Naive B cell (primary cell): ENCODE results near the gene SLC25A42. TPM values are rescaled to one million over a fixed set of nuclear protein-coding genes. Genes with fewer than 3 reads are reported as not detected.
"Not testable (repeated sequence)": the region's sequence is repeated elsewhere in the genome, so short reads cannot be mapped to it uniquely, and the experiment has no call there.

ENCODE experiments used
- ATAC-seq, 2 donors: fragments of 150-1000 bp; cut with Tn5 transposase; 2 replicates each; pipeline ENCODE4 v1.10.0; 2021; ENCODE audit warnings: low read depth in 2 of 2, mild to moderate bottlenecking in 2 of 2, moderate library complexity in 2 of 2
- DNase-seq: peaks from one replicate; pipeline ENCODE4 v3.0.0; 2022
- H3K27ac Mint-ChIP-seq, 6 donors: one replicate each; pipeline ENCODE4 v1.8.0; 2020 to 2022; ENCODE audit warnings: mild to moderate bottlenecking in 6 of 6, mixed read lengths in 6 of 6, moderate library complexity in 5 of 6, inconsistent platforms in 2 of 6
- H3K27me3 Mint-ChIP-seq, 3 donors: one replicate each; pipeline ENCODE4 v1.8.0; 2021 to 2022; ENCODE audit warnings: mixed read lengths in 3 of 3, mild to moderate bottlenecking in 1 of 3
- H3K36me3 Mint-ChIP-seq, 2 donors: one replicate each; pipeline ENCODE4 v1.8.0; 2020 to 2022; ENCODE audit warnings: mixed read lengths in 2 of 2, inconsistent platforms in 1 of 2, mild to moderate bottlenecking in 1 of 2
- H3K4me1 Mint-ChIP-seq, 3 donors: one replicate each; pipeline ENCODE4 v1.8.0; 2020 to 2022; ENCODE audit warnings: mixed read lengths in 3 of 3, inconsistent platforms in 1 of 3, mild to moderate bottlenecking in 1 of 3, moderate library complexity in 1 of 3
- H3K4me3 Mint-ChIP-seq, 8 donors: one replicate each; pipeline ENCODE4 v1.8.0; 2020 to 2022; ENCODE audit warnings: mild to moderate bottlenecking in 8 of 8, mixed read lengths in 8 of 8, moderate library complexity in 8 of 8, inconsistent platforms in 2 of 8
- H3K9me3 Mint-ChIP-seq, 7 donors: one replicate each; pipeline ENCODE4 v1.8.0; 2020 to 2022; ENCODE audit warnings: mixed read lengths in 7 of 7, mild to moderate bottlenecking in 5 of 7, inconsistent platforms in 2 of 7, moderate library complexity in 1 of 7
- polyA plus RNA-seq, 6 donors: library from polyadenylated mRNA; unstranded; fragments of 300-500 nt; fragmentation: Illumina TruSeq; gene quantifications; one replicate each; pipeline ENCODE4 v1.2.3, GENCODE V29; 2021; ENCODE audit warnings: low read depth in 6 of 6

Gene SLC25A42
- polyA plus RNA-seq, 6 donors from 2014 or later: 13.5 to 34.1 (median 19.0) TPM

GRCh38 chr19:19120308-19121231, 56.8 kb downstream of the SLC25A42 start:
- peaks cover 10 to 34% of the 10 kb centered on the region in 2 donors for H3K36me3 Mint-ChIP-seq
- no peak overlapping the region for H3K4me3 Mint-ChIP-seq
- peaks cover 0 to 5% (median 0%) of the 10 kb centered on the region in 3 donors for H3K4me1 Mint-ChIP-seq
- no peak for DNase-seq
- no peaks in the 10 kb centered on the region for H3K27me3 Mint-ChIP-seq
- peaks cover 5 to 11% (median 8%) of the 10 kb centered on the region in 7 donors for H3K9me3 Mint-ChIP-seq
- H3K27ac Mint-ChIP-seq: no peak overlapping the region
- no peak for ATAC-seq

DNA sequence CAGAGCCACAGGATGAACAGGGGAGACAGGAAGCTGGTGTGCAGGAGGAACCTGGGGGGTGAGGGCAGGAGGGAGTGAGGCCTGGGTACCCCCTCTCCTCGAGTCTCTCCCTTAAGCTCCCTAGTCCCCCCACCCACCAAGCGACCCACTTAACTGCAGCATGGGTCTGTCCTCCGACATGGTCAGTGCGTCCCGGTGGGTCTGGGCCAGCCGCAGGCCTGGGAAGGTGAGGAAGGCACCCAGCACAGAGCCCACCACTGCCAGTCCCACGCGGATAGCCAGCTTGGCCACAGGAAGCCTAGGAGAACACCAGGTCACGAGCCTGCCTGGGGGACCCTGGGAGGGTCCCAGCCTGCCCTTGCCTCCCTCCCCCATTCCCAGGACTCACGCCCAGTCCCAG, 57.6 kb downstream of the SLC25A42 start:
- Mint-ChIP-seq H3K4me3 (no peak overlapping the region), H3K27me3 (no peaks in the 10 kb centered on the region), H3K27ac (peak overlapping the region in 1 of 6 donors; percentile 37), H3K36me3 (peaks cover 10 to 34% of the 10 kb centered on the region in 2 donors), H3K4me1 (no peaks in the 10 kb centered on the region), H3K9me3 (peaks cover 5 to 11% (median 8%) of the 10 kb centered on the region in 7 donors)
- no peak for ATAC-seq
- DNase-seq: no peak

- H3K36me3 Mint-ChIP-seq: peaks cover 12 to 34% of the 10 kb centered on the region in 2 donors
- ATAC-seq: no peak
- no peak for DNase-seq
- H3K4me3 Mint-ChIP-seq: peak overlapping the region in 1 of 8 donors; percentile 36
- no peaks in the 10 kb centered on the region for H3K27me3 Mint-ChIP-seq
- H3K9me3 Mint-ChIP-seq: peaks cover 5 to 11% (median 8%) of the 10 kb centered on the region in 7 donors
- H3K4me1 Mint-ChIP-seq: peaks cover 0 to 2% (median 0%) of the 10 kb centered on the region in 3 donors
- peak overlapping the region in 3 of 6 donors; percentile 5 to 65 (median 53) for H3K27ac Mint-ChIP-seq
Observed at GRCh38 chr19:19122902-19123301, 59.1 kb downstream of the SLC25A42 start.

DNA sequence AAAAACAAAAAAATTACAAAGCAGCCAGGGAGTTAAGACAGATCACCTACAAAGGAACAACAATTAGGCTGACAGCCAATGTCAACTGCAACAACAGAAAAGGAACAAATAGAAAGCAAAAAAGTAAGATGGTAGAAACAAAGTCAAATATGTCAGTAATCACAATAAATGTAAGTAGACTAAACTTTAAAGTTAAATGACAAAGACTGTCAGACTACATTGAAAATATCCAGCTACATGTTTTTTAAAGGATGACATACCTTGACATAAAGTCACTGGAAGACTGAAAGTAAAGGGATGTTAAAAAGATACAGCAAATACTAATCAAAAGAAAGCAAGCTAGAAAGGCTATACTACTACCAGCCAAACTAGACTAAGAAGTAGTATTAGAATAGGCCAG, 59.6 kb downstream of the SLC25A42 start:
- H3K36me3 Mint-ChIP-seq: peaks cover 14 to 34% of the 10 kb centered on the region in 2 donors
- H3K27me3 Mint-ChIP-seq: no peaks in the 10 kb centered on the region
- H3K9me3 Mint-ChIP-seq: peaks cover 5 to 11% (median 8%) of the 10 kb centered on the region in 7 donors
- no peak overlapping the region for H3K4me3 Mint-ChIP-seq
- peaks cover 0 to 4% (median 0%) of the 10 kb centered on the region in 3 donors for H3K4me1 Mint-ChIP-seq
- DNase-seq (no peak), ATAC-seq (no peak)
- H3K27ac Mint-ChIP-seq: peak overlapping the region in 1 of 6 donors; percentile 30

- H3K27me3 Mint-ChIP-seq: no peaks in the 10 kb centered on the region
- peaks cover 5 to 11% (median 8%) of the 10 kb centered on the region in 7 donors for H3K9me3 Mint-ChIP-seq
- peaks cover 14 to 23% of the 10 kb centered on the region in 2 donors for H3K36me3 Mint-ChIP-seq
- ATAC-seq (no peak), DNase-seq (no peak)
- peak overlapping the region in 1 of 6 donors; percentile 33 for H3K27ac Mint-ChIP-seq
- peaks cover 0 to 4% (median 0%) of the 10 kb centered on the region in 3 donors for H3K4me1 Mint-ChIP-seq
- H3K4me3 Mint-ChIP-seq: no peak overlapping the region
Observed at GRCh38 chr19:19126102-19126501, 62.3 kb downstream of the SLC25A42 start.

DNA sequence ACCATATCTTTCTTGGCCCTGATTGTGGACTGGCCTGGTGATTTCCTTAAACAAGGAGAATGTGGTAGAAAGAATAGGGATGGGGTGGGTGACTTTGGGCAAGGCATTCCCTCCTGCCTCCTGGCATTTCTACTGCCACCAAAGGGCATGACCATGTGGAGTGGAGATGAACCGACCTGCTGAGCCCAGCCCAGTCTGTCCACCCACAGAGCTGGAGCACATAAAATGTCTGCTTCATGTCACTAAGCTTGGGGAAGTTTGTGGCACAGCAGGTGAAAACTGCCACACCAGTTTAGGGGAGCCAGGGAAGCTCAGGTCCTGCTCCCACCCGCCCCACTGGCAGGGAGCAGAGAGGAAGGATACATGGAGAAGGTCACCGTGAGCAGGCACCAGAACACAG, 68.2 kb downstream of the SLC25A42 start:
- DNase-seq (no peak), ATAC-seq (no peak)
- Mint-ChIP-seq H3K27ac (no peak overlapping the region), H3K27me3 (no peaks in the 10 kb centered on the region), H3K9me3 (peaks cover 0 to 5% (median 2%) of the 10 kb centered on the region in 7 donors), H3K36me3 (peaks cover 0 to 5% of the 10 kb centered on the region in 2 donors), H3K4me3 (no peak overlapping the region), H3K4me1 (peaks cover 5 to 14% (median 13%) of the 10 kb centered on the region in 3 donors)

DNA sequence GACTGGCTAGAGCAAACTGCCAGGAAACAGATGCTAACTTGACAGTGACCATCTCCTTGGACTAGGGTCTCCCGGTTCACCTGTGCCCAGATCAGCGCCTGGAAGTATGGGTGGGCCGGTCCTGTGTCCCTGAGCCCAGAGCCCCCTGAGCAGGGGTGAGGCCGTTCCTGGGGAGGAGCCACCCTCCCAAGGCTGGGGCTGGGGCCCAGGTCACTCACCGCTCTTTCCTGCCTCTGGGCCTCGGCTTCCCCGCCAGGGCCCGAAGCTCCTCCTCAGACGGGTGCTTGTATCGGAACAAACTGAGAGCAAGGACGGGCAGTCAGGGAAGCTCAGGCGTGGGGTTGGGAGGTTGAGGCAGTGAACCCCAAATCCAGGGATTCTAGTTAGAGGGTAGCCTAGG, 69.1 kb downstream of the SLC25A42 start:
- no peaks in the 10 kb centered on the region for H3K27me3 Mint-ChIP-seq
- DNase-seq (no peak), ATAC-seq (no peak)
- H3K27ac Mint-ChIP-seq: peak overlapping the region in 1 of 6 donors; percentile 52
- H3K4me1 Mint-ChIP-seq: peaks cover 14 to 22% (median 21%) of the 10 kb centered on the region in 3 donors
- no peak overlapping the region for H3K4me3 Mint-ChIP-seq
- H3K36me3 Mint-ChIP-seq: peaks cover 0 to 2% of the 10 kb centered on the region in 2 donors
- H3K9me3 Mint-ChIP-seq: peaks cover 0 to 5% (median 2%) of the 10 kb centered on the region in 7 donors

DNA sequence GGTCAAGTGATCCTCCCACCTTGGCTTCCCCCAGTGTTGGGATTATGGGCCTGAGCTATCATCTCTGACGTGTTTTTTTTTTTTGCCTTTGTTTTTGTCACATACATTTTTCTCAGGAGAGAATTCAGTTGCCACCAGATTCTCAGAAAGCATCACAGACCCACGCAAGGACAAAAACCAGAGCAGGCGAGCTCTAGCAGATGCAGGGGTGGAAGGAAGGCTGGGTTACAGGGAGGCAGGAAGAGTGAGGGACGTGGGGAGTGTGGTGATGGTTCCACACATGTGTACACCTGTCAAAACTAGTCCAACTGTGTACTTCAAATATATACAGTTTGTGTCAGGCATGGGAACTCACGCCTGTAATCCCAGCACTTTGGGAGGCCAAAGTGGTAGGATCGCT, 70.2 kb downstream of the SLC25A42 start:
- peaks cover 25 to 32% (median 27%) of the 10 kb centered on the region in 3 donors for H3K4me1 Mint-ChIP-seq
- H3K27me3 Mint-ChIP-seq: no peaks in the 10 kb centered on the region
- peak overlapping the region in 2 of 6 donors; percentile 70 to 85 for H3K27ac Mint-ChIP-seq
- DNase-seq: no peak
- H3K36me3 Mint-ChIP-seq: no peaks in the 10 kb centered on the region
- peaks cover 0 to 5% (median 2%) of the 10 kb centered on the region in 7 donors for H3K9me3 Mint-ChIP-seq
- H3K4me3 Mint-ChIP-seq: no peak overlapping the region
- ATAC-seq: no peak

GRCh38 chr19:19134687-19135158, 70.9 kb downstream of the SLC25A42 start:
- Mint-ChIP-seq H3K4me3 (peak overlapping the region in 3 of 8 donors; percentile 28 to 53 (median 41)), H3K36me3 (no peaks in the 10 kb centered on the region), H3K4me1 (peaks cover 27 to 32% (median 32%) of the 10 kb centered on the region in 3 donors), H3K9me3 (peaks cover 0 to 5% (median 2%) of the 10 kb centered on the region in 7 donors), H3K27ac (no peak overlapping the region), H3K27me3 (no peaks in the 10 kb centered on the region)
- ATAC-seq (peak; percentile 26 to 42), DNase-seq (peak; percentile 44)

- H3K27ac Mint-ChIP-seq, H3K9me3 Mint-ChIP-seq, ATAC-seq, DNase-seq, H3K27me3 Mint-ChIP-seq, H3K4me3 Mint-ChIP-seq, H3K36me3 Mint-ChIP-seq: not testable (repeated sequence)
- peaks cover 27 to 37% (median 32%) of the 10 kb centered on the region in 3 donors for H3K4me1 Mint-ChIP-seq
Observed at GRCh38 chr19:19135713-19136112, 71.9 kb downstream of the SLC25A42 start.

GRCh38 chr19:19137556-19138108, 73.8 kb downstream of the SLC25A42 start:
- peak overlapping the region; percentile 87 to 100 (median 99) for H3K4me3 Mint-ChIP-seq
- no peaks in the 10 kb centered on the region for H3K36me3 Mint-ChIP-seq
- no peak for DNase-seq
- no peaks in the 10 kb centered on the region for H3K27me3 Mint-ChIP-seq
- H3K4me1 Mint-ChIP-seq: peaks cover 27 to 37% (median 32%) of the 10 kb centered on the region in 3 donors
- no peaks in the 10 kb centered on the region for H3K9me3 Mint-ChIP-seq
- ATAC-seq: no peak
- H3K27ac Mint-ChIP-seq: peak overlapping the region in 4 of 6 donors; percentile 87 to 99 (median 96)

DNA sequence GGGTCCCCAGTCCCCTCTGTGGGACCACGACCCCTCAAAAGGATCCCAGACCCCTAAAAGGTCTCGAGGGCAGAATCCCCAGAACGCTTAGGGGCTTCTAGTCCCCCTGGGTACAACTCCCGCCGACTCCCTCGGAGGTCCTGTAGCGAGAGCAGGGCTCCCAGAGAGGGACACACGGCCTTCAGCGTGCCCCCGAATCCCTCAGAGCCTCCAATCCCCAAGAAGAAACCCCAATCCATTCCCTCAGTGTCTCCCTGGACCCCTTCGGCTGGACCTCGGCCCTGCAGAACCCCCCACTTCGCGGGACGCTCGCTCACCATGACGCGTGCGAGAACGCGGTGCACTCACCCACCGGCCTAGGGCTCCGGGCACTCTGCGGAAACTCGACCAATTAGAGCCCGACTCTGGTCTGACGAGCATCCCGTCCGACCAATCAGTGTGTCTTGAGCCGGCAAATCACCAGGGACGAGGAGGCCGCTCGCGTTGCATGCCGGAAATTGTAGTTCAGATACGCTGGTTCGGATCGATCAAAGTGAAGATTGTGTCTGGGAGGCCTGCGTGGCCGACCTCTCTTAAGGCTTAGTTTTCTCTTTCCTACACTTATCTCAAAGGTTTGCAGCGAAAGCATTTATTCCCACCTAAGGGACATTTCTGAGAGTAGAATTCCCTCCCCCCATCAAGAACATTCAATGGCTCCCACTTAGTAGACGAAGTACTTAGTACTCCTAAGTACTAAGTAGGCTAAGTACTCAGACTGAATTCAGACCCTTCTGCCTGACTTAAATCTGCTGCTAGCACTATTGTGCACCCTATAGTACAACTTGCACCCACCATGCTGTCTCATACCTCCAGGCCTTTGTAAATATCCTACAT, 74.6 kb downstream of the SLC25A42 start, which contains the start of gene TMEM161A:
Gene TMEM161A, minus strand, starts transcription at position 370 of the 873 bp plus-strand sequence. Its CDS starts 50 bp downstream, at position 320.
- DNase-seq: peak; percentile 91
- Mint-ChIP-seq H3K4me1 (peaks cover 27 to 37% (median 32%) of the 10 kb centered on the region in 3 donors), H3K27me3 (no peaks in the 10 kb centered on the region), H3K9me3 (no peaks in the 10 kb centered on the region), H3K4me3 (peak within 1 kb of the TSS; percentile 87 to 100 (median 99)), H3K27ac (peak within 1 kb of the TSS; percentile 87 to 99 (median 96)), H3K36me3 (no peaks in the 10 kb centered on the region)
- ATAC-seq: peak; percentile 98
